OCI-LY1 (cell line): ENCODE results near the gene KLHDC7B.

Experiments
- H2AFZ ChIP-seq: fragments of 200-600 bp; sonication (generic), shearing (Covaris generic); 2 replicates; pipeline ENCODE4 v1.6.0; 2014; ENCODE audit warnings: antibody characterized with exemption, mild to moderate bottlenecking, low read length
- H3F3A ChIP-seq: fragments of 200-600 bp; sonication (generic), shearing (Covaris generic); 2 replicates; pipeline ENCODE4 v1.6.0; 2014; ENCODE audit warnings: mild to moderate bottlenecking, antibody characterized with exemption, low read length, moderate library complexity; ENCODE audit not compliant: insufficient read depth
- H3K27ac ChIP-seq: fragments of 200-600 bp; sonication (generic); 2 replicates; pipeline ENCODE4 v1.5.1; 2014; ENCODE audit warnings: low read length, mixed run types, mild to moderate bottlenecking, low read depth; ENCODE audit not compliant: poor library complexity, severe bottlenecking
- H3K27me3 ChIP-seq: fragments of 200-600 bp; sonication (generic); 2 replicates; pipeline ENCODE4 v1.6.0; 2014; ENCODE audit warnings: antibody characterized with exemption, mild to moderate bottlenecking, low read length, moderate library complexity; ENCODE audit not compliant: insufficient read depth
- H3K36me3 ChIP-seq: fragments of 200-600 bp; sonication (generic); 2 replicates; pipeline ENCODE4 v1.6.1; 2014; ENCODE audit warnings: mild to moderate bottlenecking, antibody characterized with exemption, low read length, moderate library complexity, mixed read lengths; ENCODE audit not compliant: insufficient read depth
- H3K4me1 ChIP-seq: fragments of 200-600 bp; sonication (generic); 2 replicates; pipeline ENCODE4 v1.5.1; 2014; ENCODE audit warnings: mild to moderate bottlenecking, low read length, moderate library complexity; ENCODE audit not compliant: insufficient read depth, severe bottlenecking
- H3K4me2 ChIP-seq: fragments of 200-600 bp; sonication (generic), shearing (Covaris generic); 2 replicates; pipeline ENCODE4 v1.6.1; 2014; ENCODE audit warnings: low read length
- H3K4me3 ChIP-seq: fragments of 200-600 bp; sonication (generic); 2 replicates; pipeline ENCODE4 v1.5.1; 2014; ENCODE audit warnings: low read length, low read depth, mild to moderate bottlenecking, mixed read lengths; ENCODE audit not compliant: poor library complexity, severe bottlenecking
- H3K79me2 ChIP-seq: fragments of 200-600 bp; shearing (Covaris generic); 2 replicates; pipeline ENCODE4 v1.6.1; 2016; ENCODE audit warnings: mixed run types, low read length, mixed read lengths; ENCODE audit not compliant: insufficient read depth
- H3K9ac ChIP-seq: fragments of 200-600 bp; sonication (generic), shearing (Covaris generic); 2 replicates; pipeline ENCODE4 v1.6.1; 2014; ENCODE audit warnings: mild to moderate bottlenecking, low read length, mixed read lengths
- H3K9me2 ChIP-seq: fragments of 200-600 bp; sonication (generic), shearing (Covaris generic); 2 replicates; pipeline ENCODE4 v1.6.1; 2014; ENCODE audit warnings: low read depth, mild to moderate bottlenecking, low read length, mixed read lengths
- H3K9me3 ChIP-seq: fragments of 200-600 bp; shearing (Covaris generic); 2 replicates; pipeline ENCODE4 v1.6.1; 2014; ENCODE audit warnings: low read length, mixed read lengths
- H4K20me1 ChIP-seq: fragments of 200-600 bp; sonication (generic), shearing (Covaris generic); 2 replicates; pipeline ENCODE4 v1.6.0; 2016; ENCODE audit warnings: mild to moderate bottlenecking, low read length; ENCODE audit not compliant: insufficient read depth
- CTCF ChIP-seq: fragments of 200-600 bp; sonication (generic), shearing (Covaris generic); IDR thresholded peaks from 2 replicates; pipeline ENCODE4 v1.5.1; 2017; ENCODE audit warnings: mild to moderate bottlenecking, antibody characterized with exemption, low read length, moderate library complexity, mixed read lengths
- EZH2 ChIP-seq: fragments of 200-600 bp; sonication (generic), shearing (Covaris generic); IDR thresholded peaks from 2 replicates; pipeline ENCODE4 v1.8.0; 2017; ENCODE audit warnings: borderline replicate concordance, mixed run types, mild to moderate bottlenecking, antibody characterized with exemption, low read length, moderate library complexity, mixed read lengths

The KLHDC7B gene

DNA sequence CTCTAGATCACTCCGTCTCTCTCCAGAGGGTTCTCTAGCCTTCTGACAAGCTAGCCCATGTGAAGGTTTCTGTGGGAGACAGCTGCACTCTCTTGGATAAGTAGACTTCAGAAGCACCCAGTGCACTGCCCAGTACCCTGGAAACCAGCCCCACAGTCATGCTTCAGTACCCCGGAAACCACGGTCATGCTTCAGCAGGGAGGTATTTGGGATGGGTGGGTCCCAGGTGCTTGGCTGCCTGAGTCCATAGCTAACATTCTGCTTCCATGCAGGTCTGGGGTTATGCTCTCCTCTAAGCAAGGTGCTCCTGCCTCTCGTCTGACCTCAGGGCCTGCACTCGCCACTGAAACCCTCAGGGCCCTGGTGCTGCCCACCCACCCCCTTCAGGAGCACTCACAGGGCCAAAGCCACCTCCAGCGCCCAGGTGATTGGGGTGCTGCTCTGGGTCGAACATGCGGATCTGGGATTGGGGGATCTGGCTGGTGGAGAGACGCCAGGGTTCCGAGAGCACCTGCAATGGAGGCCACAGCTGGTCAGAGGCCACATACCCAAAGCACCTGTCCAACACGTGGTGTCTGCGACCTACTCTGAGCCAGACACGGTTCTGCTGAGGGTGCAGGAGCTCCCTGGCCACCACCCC lies 24.3 kb downstream of the KLHDC7B start:
- Histone ChIP-seq H3K4me1 (peaks cover 7% of the 10 kb centered on the region), H3F3A (no peaks in the 10 kb centered on the region), H2AFZ (no peak overlapping the region), H3K36me3 (peaks cover 72% of the 10 kb centered on the region), H3K4me2 (no peak overlapping the region), H3K9ac (no peak overlapping the region), H3K9me3 (no peaks in the 10 kb centered on the region), H3K4me3 (no peak overlapping the region), H3K9me2 (no peaks in the 10 kb centered on the region), H3K79me2 (no peaks in the 10 kb centered on the region), H4K20me1 (no peaks in the 10 kb centered on the region), H3K27ac (no peak overlapping the region), H3K27me3 (no peaks in the 10 kb centered on the region)
- TF ChIP-seq EZH2 (no peak), CTCF (no peak)

DNA sequence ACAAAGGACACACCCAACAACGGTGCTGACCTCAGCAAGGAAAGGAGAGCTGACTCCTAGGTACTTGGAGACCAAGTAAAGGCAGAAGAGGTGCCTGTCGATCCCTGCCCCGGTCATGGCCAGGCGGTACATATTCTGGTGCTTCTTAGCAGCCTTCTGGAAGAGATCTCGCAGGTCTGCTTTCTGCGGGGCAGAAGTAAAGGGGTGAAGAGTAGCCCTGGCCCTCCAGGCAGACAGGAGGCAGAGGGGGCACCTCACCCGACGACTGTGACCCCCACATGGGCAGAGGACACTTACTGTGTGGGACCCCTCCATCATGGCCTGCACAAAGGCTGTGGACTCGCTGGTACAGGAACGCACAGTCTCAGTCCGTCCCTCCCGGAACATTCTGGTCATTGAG lies 25.2 kb downstream of the KLHDC7B start:
- no peaks in the 10 kb centered on the region for H4K20me1 ChIP-seq
- peaks cover 7% of the 10 kb centered on the region for H3K4me1 ChIP-seq
- H3K9me3 ChIP-seq, result no peaks in the 10 kb centered on the region
- no peak overlapping the region for H3K27ac ChIP-seq
- no peak overlapping the region for H2AFZ ChIP-seq
- H3K4me2 ChIP-seq, result no peak overlapping the region
- H3K4me3 ChIP-seq, result no peak overlapping the region
- no peaks in the 10 kb centered on the region for H3K27me3 ChIP-seq
- no peaks in the 10 kb centered on the region for H3F3A ChIP-seq
- H3K9ac ChIP-seq, result no peak overlapping the region
- no peaks in the 10 kb centered on the region for H3K79me2 ChIP-seq
- H3K9me2 ChIP-seq, result no peaks in the 10 kb centered on the region
- H3K36me3 ChIP-seq, result peaks cover 80% of the 10 kb centered on the region
- TF ChIP-seq EZH2, result no peak
- TF ChIP-seq CTCF, result no peak

DNA sequence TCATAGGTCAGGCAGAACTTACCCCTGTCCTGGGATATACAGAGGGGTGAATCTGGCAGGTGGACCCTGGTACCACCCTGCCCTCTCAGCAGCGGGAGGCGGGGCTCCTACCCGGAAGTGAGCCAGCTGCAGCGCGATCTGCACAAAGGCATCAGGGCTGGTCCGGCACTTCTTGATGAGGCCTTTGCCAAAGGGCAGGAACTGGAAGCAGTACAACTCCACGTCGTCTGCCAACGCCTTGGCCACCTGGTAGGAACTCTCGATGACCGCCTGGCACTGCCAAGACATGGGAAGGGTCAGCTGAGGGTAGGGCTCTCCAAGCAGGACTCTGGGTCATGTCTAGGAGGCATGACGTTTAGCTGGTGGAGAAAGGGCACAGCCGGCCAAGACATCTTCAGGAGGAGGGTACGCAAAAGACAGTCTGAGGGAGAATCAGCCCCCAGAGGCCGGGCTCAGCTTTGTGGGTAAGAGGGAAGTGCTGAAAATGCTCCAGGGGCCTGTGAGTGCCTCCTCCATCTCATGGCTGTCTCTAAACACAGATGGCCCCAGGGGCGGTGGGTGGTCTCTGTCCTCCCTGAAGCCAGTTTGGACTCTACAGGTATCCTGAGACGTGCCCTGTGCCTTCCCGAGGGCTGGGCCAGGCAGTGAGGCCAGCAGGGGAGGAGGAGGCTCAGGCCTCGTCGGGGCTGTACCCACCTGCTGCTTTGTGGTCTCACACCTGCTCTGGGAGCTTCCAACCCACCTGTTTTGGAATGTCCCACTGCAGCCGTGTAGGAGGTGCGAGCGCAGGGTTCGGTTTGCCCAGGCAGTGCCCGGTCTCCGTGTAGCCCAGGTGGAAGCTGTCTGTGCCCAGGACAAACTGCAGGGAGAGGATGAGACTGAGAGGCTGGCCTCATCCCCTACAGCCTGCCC lies 25.8 kb downstream of the KLHDC7B start:
- Histone ChIP-seq H3K9ac (no peak overlapping the region), H3K27me3 (no peaks in the 10 kb centered on the region), H3K4me2 (no peak overlapping the region), H3K36me3 (peaks cover 87% of the 10 kb centered on the region), H3K79me2 (no peaks in the 10 kb centered on the region), H2AFZ (no peak overlapping the region), H3K4me3 (no peak overlapping the region), H3K4me1 (peaks cover 7% of the 10 kb centered on the region), H3K9me3 (no peaks in the 10 kb centered on the region), H3F3A (no peaks in the 10 kb centered on the region), H4K20me1 (no peaks in the 10 kb centered on the region), H3K27ac (no peak overlapping the region), H3K9me2 (no peaks in the 10 kb centered on the region)
- no peak for TF ChIP-seq EZH2
- no peak for TF ChIP-seq CTCF
